ENCODE measurements around the gene EXOC4.
"Not testable (repeated sequence)": the region's sequence is repeated elsewhere in the genome, so short reads cannot be mapped to it uniquely, and the experiment has no call there.

The EXOC4 gene

GRCh38 chr7:133278975-133279374 lies 26.1 kb downstream of the EXOC4 start:
- not testable (repeated sequence) for DNase-seq

DNA sequence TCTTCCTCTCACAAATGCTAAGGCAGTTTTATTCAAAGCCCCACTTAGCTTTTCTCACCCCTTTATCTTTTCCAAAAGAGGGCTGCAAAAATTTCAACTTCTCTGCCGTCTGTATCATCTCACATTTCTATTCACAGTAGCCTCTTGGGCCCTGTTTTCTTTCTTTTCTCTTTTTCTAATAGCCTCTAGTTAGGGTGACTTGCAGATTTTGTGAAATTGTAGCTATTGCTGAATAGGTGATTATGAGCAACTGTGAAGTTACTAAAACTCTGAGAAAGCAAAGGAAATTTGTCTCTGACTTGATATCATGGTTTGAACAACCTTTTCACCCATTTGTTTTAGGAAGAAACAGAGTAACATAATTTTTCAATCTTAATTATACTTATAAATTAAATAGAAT lies 29.2 kb downstream of the EXOC4 start:
- no peak for DNase-seq

- DNase-seq = no peak
Measured at GRCh38 chr7:133284092-133284491, 31.2 kb downstream of the EXOC4 start.

DNA sequence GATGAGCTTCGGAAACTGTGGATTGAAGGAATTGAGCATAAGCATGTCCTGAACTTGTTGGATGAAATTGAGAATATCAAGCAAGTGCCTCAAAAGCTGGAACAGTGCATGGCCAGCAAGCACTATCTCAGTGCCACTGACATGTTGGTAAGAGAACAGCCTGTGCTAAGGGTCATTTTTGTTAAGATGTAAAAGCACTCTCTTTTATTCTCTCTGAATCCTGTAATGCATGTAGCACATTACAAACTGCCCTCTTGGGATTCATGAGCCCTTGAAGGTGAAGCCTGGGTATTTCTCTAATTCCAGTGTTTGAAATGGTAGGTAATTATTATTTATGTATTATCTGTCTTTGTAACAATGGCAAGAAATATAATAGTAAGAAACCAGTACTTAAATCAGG lies 36.1 kb downstream of the EXOC4 start:
- DNase-seq = no peak

DNA sequence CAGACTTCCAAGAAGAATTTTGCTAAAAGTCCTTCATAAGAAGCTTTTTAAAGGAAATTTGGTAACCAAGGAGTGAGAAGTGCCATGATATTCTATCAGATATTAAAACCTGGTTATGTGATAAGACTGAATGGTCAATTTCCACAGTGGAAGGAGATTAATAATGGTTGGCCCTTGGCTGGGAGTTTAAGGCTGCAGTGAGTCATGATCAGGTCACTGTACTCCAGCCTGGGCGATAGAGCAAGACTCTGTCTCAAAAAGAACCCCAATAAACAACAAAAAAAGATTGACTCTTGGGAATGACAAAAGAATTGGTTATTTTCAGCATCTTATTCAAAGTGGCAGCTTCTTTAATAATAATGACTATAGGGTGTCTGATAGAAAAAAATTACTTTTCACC lies 37.2 kb downstream of the EXOC4 start:
- no peak for DNase-seq

- DNase-seq = no peak
Measured at GRCh38 chr7:133290676-133291333, 37.9 kb downstream of the EXOC4 start.

GRCh38 chr7:133292631-133293030 lies 39.8 kb downstream of the EXOC4 start:
- DNase-seq = no peak

- DNase-seq = no peak
Measured at GRCh38 chr7:133293384-133294160, 40.7 kb downstream of the EXOC4 start.

DNA sequence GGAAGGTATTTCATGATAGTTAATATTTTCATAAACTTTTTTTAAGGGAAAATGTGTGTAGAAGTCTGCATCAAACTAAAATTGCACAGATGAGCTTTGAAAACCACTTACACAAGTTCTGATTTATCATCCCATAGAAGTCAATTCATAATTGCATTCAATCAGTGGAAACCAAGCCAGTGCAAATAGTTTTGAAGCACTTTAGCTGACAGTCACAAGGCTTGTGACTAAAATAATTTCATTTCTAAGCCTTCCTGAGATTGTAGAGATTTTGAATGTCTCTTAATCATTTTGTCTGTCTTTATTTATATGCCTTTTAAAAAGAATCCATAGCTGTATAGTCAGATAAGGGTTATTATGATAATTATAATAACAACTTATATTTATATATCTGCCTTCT lies 41.4 kb downstream of the EXOC4 start:
- DNase-seq = no peak

DNA sequence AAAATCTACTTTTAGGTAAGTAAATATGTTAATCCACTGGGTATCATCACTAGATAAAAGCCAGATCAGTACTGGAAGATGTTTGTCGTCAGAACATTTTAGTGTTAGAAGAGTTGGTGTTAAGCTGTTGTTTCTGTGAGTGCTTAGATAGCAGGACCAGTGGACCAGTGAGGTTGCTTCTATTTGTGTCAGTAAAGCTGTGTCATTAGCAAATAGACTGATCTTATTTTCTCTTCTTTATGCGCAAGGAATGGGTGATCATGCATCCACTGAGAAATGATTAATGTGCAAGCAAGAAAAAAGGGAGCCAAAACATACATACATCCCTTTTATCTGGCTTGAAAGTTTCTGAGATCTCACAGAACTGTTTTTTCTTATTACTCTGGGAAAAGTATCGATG lies 42.6 kb downstream of the EXOC4 start:
- no peak for DNase-seq

GRCh38 chr7:133297093-133297492 lies 44.2 kb downstream of the EXOC4 start:
- no peak for DNase-seq

DNA sequence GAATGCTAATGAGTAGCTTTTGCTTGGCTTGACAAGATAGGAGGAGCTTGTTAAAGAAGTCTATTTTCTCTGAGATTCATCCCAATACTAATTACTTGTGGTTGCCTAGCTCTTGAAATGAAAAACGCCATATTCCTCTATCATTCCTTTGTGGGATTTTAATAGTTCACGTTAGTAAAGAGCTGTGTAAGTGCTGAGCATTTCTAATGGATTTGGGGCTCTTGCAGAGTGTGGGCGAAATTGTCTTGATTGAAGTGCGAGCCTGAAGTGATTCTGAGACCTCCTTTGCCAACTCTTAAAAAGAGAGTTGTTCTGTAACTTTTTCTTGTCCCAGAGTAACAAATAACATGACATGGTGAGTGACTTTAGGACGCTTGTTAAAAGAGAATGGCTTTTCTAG lies 45.2 kb downstream of the EXOC4 start:
- DNase-seq = no peak

- no peak for DNase-seq
Measured at GRCh38 chr7:133299676-133300075, 46.8 kb downstream of the EXOC4 start.

GRCh38 chr7:133300088-133300487 lies 47.2 kb downstream of the EXOC4 start:
- no peak for DNase-seq

GRCh38 chr7:133300811-133301210 lies 47.9 kb downstream of the EXOC4 start:
- no peak for DNase-seq

- no peak for DNase-seq
Measured at GRCh38 chr7:133301444-133301843, 48.6 kb downstream of the EXOC4 start.

- no peak for DNase-seq
Measured at GRCh38 chr7:133303372-133303771, 50.5 kb downstream of the EXOC4 start.

DNA sequence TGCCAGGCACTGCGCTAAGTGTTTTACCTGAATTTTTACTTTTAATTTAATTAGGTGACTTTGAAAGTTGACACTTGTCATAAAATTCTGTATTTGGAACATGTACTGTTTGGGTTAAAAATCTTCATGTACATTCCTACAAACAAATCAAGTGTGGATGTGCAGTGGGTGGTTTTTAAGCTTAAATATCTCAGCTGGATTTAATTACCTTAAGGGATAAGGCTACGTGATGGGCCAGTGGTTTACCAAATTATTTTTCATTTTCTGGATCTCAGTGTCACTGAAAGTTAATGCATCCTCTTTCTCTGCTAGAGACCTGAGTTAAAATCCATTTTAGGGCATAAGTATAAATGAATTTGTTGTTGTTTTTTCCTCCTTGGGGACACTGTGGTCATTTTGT lies 51.1 kb downstream of the EXOC4 start:
- DNase-seq = no peak

DNA sequence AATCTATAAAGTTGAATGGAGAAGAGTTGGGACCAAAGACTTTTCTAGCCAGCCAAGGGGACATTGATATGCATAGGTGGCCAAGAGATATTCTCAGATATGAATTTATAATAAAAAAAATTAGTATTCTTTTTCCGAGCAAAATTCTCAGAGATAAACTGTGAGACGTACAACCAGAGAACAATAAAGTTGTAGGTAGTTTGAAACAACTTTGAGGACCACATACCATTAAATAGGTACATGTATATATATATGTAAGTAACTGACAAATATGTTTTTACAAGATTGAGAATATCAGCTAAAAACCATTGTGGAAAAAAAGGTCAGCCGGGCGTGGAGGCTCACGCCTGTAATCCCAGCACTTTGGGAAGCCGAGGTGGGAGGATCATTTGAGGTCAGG lies 56.5 kb downstream of the EXOC4 start:
- DNase-seq = no peak

DNA sequence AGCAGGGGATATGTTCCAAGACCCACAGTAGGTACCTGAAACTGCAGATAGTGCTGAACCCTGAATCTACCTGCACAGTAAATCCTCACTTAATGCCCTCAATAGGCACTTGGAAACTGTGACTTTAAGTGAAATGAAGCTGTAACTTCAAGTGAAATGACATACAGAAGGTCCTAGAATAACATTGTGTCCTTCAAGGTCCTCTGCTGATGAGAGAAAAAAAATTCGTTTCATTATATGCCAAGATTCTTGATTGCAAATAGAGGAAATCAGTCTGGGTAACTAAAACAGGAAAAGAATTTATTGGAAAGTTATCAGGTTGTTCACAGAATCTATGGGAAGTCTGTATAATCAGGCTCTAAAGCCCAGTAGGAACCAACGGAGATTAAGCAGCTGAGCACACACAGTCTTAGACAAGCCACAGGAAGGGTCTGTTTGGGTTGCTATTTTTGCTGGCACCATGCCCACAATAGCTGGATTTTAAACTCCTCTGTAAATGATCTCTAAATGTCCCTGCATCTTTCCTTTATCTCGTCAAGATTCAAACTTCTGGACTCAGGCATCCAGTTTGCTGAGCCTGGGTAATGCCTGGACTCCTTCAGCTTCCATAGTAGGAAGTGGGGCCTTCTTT lies 57.5 kb downstream of the EXOC4 start:
- no peak for DNase-seq

DNA sequence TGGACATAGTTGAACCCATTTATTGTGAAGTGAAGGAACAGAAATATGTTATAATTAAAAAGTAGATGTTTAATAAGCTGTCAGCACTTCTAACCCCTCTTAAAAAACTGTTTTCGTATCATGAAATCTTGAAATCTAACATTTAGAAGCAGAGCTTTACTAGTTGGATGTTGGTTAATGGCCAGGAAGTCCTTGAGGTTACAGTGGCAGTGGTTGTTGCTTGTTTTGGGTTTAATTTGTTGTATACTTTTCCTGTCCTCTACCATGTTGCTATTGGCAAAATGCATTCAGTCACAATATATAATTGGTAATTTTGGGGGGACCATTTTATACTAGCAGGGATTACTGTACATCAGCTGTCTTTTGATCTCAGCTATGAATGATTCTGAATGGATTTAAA lies 60.7 kb downstream of the EXOC4 start:
- DNase-seq = no peak

DNA sequence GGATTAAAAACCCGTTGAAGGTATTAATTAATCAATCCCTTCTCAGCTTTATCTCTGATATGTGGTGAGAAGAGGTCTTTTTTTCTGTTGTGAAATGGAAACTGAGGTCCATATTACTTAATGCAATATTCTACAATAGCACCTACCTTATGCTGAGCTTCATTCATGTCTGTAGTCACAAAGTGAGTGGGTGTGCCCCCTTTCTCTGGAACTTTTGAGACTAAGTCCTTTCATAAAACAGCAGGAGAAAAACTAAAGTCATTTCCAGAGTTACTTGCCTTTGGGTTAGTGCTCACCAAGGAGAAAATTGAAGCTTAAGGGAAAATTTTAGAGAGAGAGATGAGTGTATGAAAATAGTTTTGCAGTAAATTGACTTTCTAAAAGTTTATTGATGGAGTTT lies 61.2 kb downstream of the EXOC4 start:
- DNase-seq = no peak

DNA sequence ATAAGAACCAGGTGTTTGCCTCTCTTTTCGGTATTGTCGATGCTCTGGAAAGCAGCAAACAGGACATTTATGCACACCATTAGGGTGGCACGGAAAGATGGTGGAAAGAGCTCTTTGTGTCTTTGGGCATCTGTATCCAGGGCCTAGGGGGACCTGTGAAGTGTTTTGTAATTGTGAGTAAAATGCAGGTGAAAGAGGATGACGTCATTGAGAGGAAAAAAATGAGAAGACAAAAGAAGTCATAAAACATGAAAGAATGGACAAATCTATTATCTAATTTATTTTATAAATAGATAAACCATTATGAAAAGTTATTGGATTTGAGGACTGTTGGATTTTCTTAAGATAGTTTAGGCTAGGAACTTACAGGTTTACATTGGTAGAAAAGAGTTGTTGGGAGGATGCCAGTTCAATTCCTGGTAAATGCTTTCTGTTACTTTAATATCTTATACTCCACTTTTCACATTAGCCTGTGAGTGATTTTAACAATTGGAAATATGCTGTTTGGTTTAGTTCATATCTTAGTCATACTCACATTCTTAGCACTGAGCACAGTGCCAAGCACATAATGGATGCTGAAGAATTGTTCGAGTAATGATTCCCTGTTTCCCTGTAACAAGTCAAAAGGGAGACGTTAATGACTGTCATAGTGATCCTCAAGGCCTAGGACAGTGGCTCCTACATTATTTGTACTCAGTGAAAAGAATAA lies 62.6 kb downstream of the EXOC4 start:
- DNase-seq = no peak

DNA sequence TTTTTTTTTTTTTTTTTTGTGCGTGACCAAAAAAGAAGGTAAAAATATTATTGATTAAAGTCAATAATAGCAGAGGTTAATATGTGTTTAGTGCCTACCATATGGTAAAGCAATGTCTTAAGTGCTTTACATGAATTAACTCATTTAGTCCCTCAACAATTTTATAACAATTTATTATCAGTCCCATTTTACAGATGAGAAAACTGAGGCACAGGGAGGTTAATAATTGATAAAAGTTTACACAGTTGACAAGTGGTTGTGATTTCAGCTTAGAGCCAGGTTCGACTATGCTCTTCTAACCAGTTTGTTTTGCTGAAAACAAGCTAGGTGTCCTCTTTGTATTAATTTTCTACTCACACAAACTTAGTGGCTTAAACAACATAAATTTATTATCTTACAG lies 67.0 kb downstream of the EXOC4 start:
- DNase-seq = no peak
